ENCODE data around the gene NNAT.

Gene NNAT

GRCh38 chr20:37529214-37529967 is 8.3 kb downstream of the NNAT start:
- Mint-ChIP-seq H3K36me3 (ENCODE audit: low read depth) (peaks cover 1% of the 10 kb centered on the region), H3K9me3 (no peaks in the 10 kb centered on the region), H3K27ac (peak overlapping the region in 2 of 3 experiments; percentile 78 to 100), H3K4me1 (peaks cover 35% of the 10 kb centered on the region), H3K27me3 (ENCODE audit: low read depth) (peaks cover 3% of the 10 kb centered on the region), H3K4me3 (peak overlapping the region; percentile 79 to 99 (median 98))
- TF ChIP-seq CTCF (IDR thresholded peaks at IDR 0.05; ENCODE audit: unreplicated experiment in 3 of 3): no peak

GRCh38 chr20:37529968-37530600 is 9.0 kb downstream of the NNAT start:
- peak overlapping the region; percentile 20 to 99 (median 20) for H3K4me3 Mint-ChIP-seq
- H3K27ac Mint-ChIP-seq: no peak overlapping the region
- no peaks in the 10 kb centered on the region for H3K36me3 Mint-ChIP-seq (ENCODE audit: low read depth)

GRCh38 chr20:37530696-37531095 is 9.6 kb downstream of the NNAT start:
- peak overlapping the region in 2 of 3 experiments; percentile 20 to 99 for H3K4me3 Mint-ChIP-seq
- H3K27me3 Mint-ChIP-seq (ENCODE audit: low read depth): peaks cover 3% of the 10 kb centered on the region
- peaks cover 31% of the 10 kb centered on the region for H3K4me1 Mint-ChIP-seq
- no peaks in the 10 kb centered on the region for H3K36me3 Mint-ChIP-seq (ENCODE audit: low read depth)
- H3K9me3 Mint-ChIP-seq: no peaks in the 10 kb centered on the region
- peak overlapping the region in 1 of 3 experiments; percentile 17 for H3K27ac Mint-ChIP-seq
- TF ChIP-seq CTCF (IDR thresholded peaks at IDR 0.05; ENCODE audit: unreplicated experiment in 3 of 3): no peak

More at GRCh38 chr20:37529968-37530600, 9.0 kb downstream of the NNAT start:
- peaks cover 34% of the 10 kb centered on the region for H3K4me1 Mint-ChIP-seq
- peaks cover 3% of the 10 kb centered on the region for H3K27me3 Mint-ChIP-seq (ENCODE audit: low read depth)
- H3K9me3 Mint-ChIP-seq: no peaks in the 10 kb centered on the region
- TF ChIP-seq CTCF (IDR thresholded peaks at IDR 0.05; ENCODE audit: unreplicated experiment in 3 of 3): no peak

GRCh38 chr20:37531856-37532255 is 10.8 kb downstream of the NNAT start:
- Mint-ChIP-seq H3K9me3 (no peaks in the 10 kb centered on the region), H3K27ac (peak overlapping the region in 1 of 3 experiments; percentile 33), H3K4me1 (peaks cover 21% of the 10 kb centered on the region), H3K36me3 (ENCODE audit: low read depth) (no peaks in the 10 kb centered on the region), H3K4me3 (peak overlapping the region in 1 of 3 experiments; percentile 17), H3K27me3 (ENCODE audit: low read depth) (peaks cover 5% of the 10 kb centered on the region)
- TF ChIP-seq CTCF (IDR thresholded peaks at IDR 0.05; ENCODE audit: unreplicated experiment in 3 of 3): no peak

GRCh38 chr20:37533154-37533715 is 12.2 kb downstream of the NNAT start:
- H3K27ac Mint-ChIP-seq: no peak overlapping the region
- no peaks in the 10 kb centered on the region for H3K36me3 Mint-ChIP-seq (ENCODE audit: low read depth)
- no peaks in the 10 kb centered on the region for H3K9me3 Mint-ChIP-seq
- peaks cover 4% of the 10 kb centered on the region for H3K27me3 Mint-ChIP-seq (ENCODE audit: low read depth)
- no peak overlapping the region for H3K4me3 Mint-ChIP-seq
- no peak for TF ChIP-seq CTCF (IDR thresholded peaks at IDR 0.05; ENCODE audit: unreplicated experiment in 3 of 3)
- H3K4me1 Mint-ChIP-seq: peaks cover 20% of the 10 kb centered on the region
